H1 (cell line): ENCODE measurements around the gene SKIL.
"Not testable (repeated sequence)": the region's sequence is repeated elsewhere in the genome, so short reads cannot be mapped to it uniquely, and the experiment has no call there.

ENCODE experiments used
- ATF2 ChIP-seq: IDR thresholded peaks from 2 replicates; pipeline ENCODE4 v1.6.1; 2012; ENCODE audit warnings: low read length, inconsistent platforms
- CTCF ChIP-seq, 3 experiments: IDR thresholded peaks; 1 replicate in 2 of 3; 2 replicates in 1 of 3; pipeline versions ENCODE4 v1.5.1 to v1.6.1; 2011; ENCODE audit warnings: low read length in 3 of 3, mild to moderate bottlenecking in 3 of 3, inconsistent platforms in 2 of 3, low read depth in 1 of 3, moderate library complexity in 1 of 3; ENCODE audit not compliant: insufficient read depth in 1 of 3; ENCODE audit errors: control extremely low read depth in 1 of 3
- E2F6 ChIP-seq: IDR thresholded peaks from 2 replicates; pipeline ENCODE4 v1.6.1; 2012; ENCODE audit warnings: inconsistent platforms
- EGR1 ChIP-seq: IDR thresholded peaks from 2 replicates; pipeline ENCODE4 v1.6.1; 2011; ENCODE audit warnings: low read depth, low read length, borderline replicate concordance
- EZH2 ChIP-seq: fragments of 200-600 bp; sonication (generic); IDR thresholded peaks from 2 replicates; pipeline ENCODE4 v1.7.1; 2012; ENCODE audit warnings: low read depth, mild to moderate bottlenecking, moderate library complexity, low read length, inconsistent platforms; ENCODE audit not compliant: severe bottlenecking
- HDAC6 ChIP-seq: IDR thresholded peaks from one replicate; pipeline ENCODE4 v1.7.1; 2012; ENCODE audit warnings: low read depth, mild to moderate bottlenecking, inconsistent platforms, low read length, moderate library complexity
- POLR2A ChIP-seq, 2 experiments: IDR thresholded peaks; 1 replicate in 1 of 2; 2 replicates in 1 of 2; pipeline ENCODE4 v1.6.1; 2011; ENCODE audit warnings: low read depth in 2 of 2, low read length in 2 of 2, mild to moderate bottlenecking in 2 of 2; ENCODE audit errors: control extremely low read depth in 1 of 2
- POLR2AphosphoS5 ChIP-seq: IDR thresholded peaks from 2 replicates; pipeline ENCODE4 v1.6.1; 2011; ENCODE audit warnings: low read depth, low read length
- RXRA ChIP-seq: IDR thresholded peaks from 2 replicates; pipeline ENCODE4 v1.6.1; 2011; ENCODE audit warnings: low read depth, mild to moderate bottlenecking, low read length, moderate library complexity; ENCODE audit not compliant: insufficient read depth
- SP2 ChIP-seq: IDR thresholded peaks from 2 replicates; pipeline ENCODE4 v1.6.1; 2012; ENCODE audit warnings: mild to moderate bottlenecking, low read length, inconsistent platforms
- SUZ12 ChIP-seq: fragments of 200-600 bp; sonication (generic); IDR thresholded peaks from 2 replicates; pipeline ENCODE4 v1.6.1; 2012; ENCODE audit warnings: mild to moderate bottlenecking, inconsistent platforms, low read length, moderate library complexity, mixed read lengths
- USF2 ChIP-seq: IDR thresholded peaks from 2 replicates; pipeline ENCODE4 v1.6.1; 2011; ENCODE audit warnings: low read length, improper control_type of control experiment

- not testable (repeated sequence) for TF ChIP-seq EGR1; POLR2A (IDR thresholded peaks at IDR 0.05; ENCODE audit: control extremely low read depth in 1 of 2, low read depth in 2 of 2, low read length in 2 of 2); RXRA; CTCF (IDR thresholded peaks at IDR 0.05; ENCODE audit: control extremely low read depth in 1 of 3, insufficient read depth in 1 of 3, low read depth in 1 of 3, low read length in 3 of 3); POLR2AphosphoS5; EZH2; SP2; SUZ12; USF2; E2F6; HDAC6; ATF2
Observed at GRCh38 chr3:170342273-170342672, 15.2 kb upstream of the SKIL start.
